GM21447 (cell line): Measurements from ENCODE around the gene CFAP20DC.
"Not testable (repeated sequence)": the region's sequence is repeated elsewhere in the genome, so short reads cannot be mapped to it uniquely, and the experiment has no call there.

ENCODE experiments used
- ATAC-seq: cut with Tn5 transposase; IDR thresholded peaks from one replicate; pipeline ENCODE4 v1.9.1; 2021; ENCODE audit not compliant: unreplicated experiment

Gene CFAP20DC

GRCh38 chr3:58824285-58824684 lies 225.5 kb downstream of the CFAP20DC start:
- ATAC-seq: no peak

GRCh38 chr3:58806551-58807244 lies 243.1 kb downstream of the CFAP20DC start:
- ATAC-seq: not testable (repeated sequence)

GRCh38 chr3:58804914-58805313 lies 244.9 kb downstream of the CFAP20DC start:
- ATAC-seq: no peak

DNA sequence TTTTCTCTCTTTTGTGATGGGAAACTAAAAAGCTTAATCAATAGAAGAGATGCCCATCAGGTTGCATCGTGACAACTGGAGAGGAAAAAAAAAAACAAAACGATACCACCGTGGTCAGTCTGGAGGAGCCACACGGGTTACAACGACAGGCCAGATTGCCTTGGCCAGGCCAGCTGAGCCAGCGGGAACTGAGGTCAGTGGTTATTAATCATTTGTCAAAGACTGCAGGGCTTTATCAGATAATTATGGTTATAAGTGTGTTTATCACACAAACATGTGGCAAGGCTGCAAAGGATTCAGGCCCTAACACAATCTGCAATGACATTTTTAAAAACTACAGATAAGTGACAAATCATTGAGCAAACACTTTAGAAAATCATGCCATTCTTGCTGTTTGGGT lies 248.3 kb downstream of the CFAP20DC start:
- no peak for ATAC-seq

DNA sequence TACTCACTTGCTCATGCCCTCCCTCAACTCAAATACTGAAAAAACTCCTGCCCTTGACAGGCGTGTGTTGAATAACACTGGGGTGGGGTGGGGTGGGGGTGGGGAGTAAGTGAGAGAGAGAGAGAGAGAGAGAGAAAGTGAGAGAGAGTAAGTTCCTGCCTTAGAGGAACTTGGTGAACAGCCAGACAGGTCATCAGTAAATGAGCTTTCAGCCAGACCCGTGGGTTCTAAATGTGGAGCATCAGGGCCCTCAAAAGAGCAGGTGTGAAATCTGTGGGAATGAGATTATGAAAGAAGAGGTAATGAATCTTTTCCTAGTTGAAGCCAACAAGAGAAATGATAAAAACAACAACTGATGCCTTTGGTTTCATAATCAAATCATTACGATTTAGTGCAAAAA lies 248.9 kb downstream of the CFAP20DC start:
- ATAC-seq: no peak

- ATAC-seq: no peak
Measured at GRCh38 chr3:58800032-58800431, 249.8 kb downstream of the CFAP20DC start.

- ATAC-seq: no peak
Measured at GRCh38 chr3:58799271-58799670, 250.6 kb downstream of the CFAP20DC start.

- no peak for ATAC-seq
Measured at GRCh38 chr3:58798312-58798711, 251.5 kb downstream of the CFAP20DC start.

GRCh38 chr3:58794750-58795149 lies 255.1 kb downstream of the CFAP20DC start:
- ATAC-seq: no peak

GRCh38 chr3:58793938-58794337 lies 255.9 kb downstream of the CFAP20DC start:
- no peak for ATAC-seq

GRCh38 chr3:58792921-58793451 lies 256.8 kb downstream of the CFAP20DC start:
- ATAC-seq: no peak

DNA sequence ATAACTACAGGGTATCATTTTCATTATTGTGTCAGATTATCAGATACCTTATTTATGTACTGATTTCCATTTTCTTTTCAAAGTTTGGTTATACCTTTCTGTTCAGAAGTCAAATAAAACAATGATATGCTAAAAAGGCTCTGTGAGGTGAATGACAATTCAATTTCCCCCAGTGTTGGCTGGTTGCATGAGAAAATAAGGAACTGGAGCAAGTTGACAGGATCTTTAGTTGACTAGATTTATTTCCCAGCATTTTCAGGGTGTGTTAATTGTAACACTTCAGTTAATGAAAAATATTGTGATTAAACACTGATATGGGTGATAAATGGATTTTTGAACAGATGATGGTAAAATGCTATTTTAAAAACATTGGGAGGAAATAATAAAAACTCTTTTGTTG lies 260.4 kb downstream of the CFAP20DC start:
- no peak for ATAC-seq

DNA sequence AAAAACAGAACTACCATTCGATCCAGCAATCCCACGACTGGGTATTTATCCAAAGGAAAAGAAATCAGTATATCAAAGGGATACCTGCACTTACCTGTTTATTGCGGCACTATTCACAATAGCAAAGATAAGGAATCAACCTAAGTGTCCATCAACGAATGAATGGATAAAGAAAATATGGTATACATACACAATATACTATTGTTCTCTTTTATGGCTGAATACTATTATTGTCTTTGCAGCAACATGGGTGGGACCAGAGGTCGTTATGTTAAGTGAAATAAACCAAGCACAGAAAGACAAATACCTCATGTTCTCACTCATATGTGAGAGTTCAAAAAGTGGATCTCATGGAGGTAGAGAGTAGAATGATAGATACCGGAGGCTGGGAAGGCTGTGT lies 264.9 kb downstream of the CFAP20DC start:
- ATAC-seq: no peak

- no peak for ATAC-seq
Measured at GRCh38 chr3:58784425-58784824, 265.4 kb downstream of the CFAP20DC start.

GRCh38 chr3:58783845-58784244 lies 266.0 kb downstream of the CFAP20DC start:
- no peak for ATAC-seq

DNA sequence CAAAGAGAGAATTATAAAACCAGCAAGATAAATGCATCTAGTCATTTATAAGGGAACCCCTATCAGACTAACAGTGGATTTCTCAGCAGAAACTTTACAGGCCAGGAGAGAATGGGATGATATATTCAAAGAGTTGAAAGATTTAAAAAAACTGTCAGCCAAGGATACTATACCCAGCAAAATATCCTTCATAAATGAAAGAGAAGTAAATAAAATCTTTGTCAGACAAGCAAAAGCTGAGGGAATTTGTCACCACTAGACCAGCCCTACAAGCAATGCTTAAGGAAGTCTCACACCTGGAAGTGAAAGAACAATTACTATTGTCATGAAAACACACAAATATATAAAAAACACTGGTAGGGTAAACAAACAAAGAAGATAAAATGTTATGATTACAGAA lies 269.9 kb downstream of the CFAP20DC start:
- ATAC-seq: no peak

DNA sequence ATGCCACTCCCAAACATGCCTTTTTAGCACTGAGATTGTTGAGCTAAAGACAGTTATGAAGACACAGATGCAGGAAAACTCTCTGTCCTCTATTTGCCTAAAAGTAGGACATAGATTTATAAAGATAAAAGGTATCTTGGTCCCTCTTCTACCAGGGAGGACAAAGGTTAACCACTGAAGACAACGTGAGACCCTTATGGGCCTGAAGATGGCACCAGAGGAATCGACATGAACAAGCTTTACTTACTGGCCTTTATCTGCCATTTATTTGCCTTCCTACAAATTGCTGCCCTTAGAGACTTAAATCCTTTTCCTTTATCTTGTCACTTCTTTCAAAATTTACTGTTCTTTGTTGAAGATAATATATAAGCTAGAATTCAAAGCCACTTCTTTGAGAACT lies 273.6 kb downstream of the CFAP20DC start:
- no peak for ATAC-seq

DNA sequence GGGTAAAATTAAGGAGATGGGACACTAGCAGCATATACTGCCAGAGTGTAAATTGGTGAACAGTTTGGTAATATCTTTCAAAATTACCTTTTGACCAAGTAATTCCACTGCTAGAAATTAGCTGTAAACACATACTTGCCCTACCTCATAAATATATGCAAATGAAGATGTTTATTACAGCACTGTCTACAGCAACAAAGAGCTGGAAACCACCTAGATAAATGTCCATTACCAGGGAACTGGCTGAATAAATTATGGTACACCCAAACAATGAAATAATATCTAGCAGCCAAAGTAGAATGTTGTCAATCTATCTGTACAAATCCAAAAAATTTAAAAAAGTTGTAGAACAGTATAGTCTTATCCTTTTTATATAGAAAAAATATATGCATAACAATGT lies 277.4 kb downstream of the CFAP20DC start:
- ATAC-seq: no peak

- no peak for ATAC-seq
Measured at GRCh38 chr3:58769065-58769464, 280.8 kb downstream of the CFAP20DC start.

DNA sequence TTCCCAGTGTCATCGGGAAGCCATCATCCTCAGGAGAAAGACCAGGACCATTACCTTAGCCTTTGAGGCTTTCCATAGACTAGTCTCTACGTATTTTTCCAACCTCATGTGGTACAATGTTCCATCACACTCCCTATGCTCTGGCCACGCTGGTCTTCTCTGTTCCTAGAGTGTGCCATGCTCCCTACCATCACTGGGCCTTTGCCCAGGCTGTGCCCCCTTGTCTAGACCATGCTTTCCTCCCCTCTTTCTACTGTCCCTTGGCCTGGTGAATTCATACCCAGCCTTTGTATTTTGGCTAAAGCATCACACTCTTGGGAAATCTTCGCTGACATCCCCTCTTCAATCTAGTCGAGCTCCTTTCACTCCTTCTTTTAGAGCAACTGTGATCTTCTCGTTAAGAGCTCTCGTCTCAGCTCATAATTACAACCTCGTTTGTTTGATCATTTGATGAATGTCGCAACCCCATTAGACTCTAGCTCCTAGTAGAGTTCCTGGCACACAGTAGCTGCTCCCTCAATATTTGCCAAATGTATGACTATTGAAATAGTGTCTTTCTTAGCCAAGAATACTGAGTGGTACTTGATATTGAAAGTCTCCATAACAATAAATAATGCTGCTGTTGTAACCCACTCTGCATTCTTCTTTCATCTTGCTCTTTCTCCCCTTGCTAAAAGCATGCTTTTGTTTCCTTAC lies 283.1 kb downstream of the CFAP20DC start:
- ATAC-seq: no peak

GRCh38 chr3:58755150-58755549 lies 294.7 kb downstream of the CFAP20DC start:
- no peak for ATAC-seq

DNA sequence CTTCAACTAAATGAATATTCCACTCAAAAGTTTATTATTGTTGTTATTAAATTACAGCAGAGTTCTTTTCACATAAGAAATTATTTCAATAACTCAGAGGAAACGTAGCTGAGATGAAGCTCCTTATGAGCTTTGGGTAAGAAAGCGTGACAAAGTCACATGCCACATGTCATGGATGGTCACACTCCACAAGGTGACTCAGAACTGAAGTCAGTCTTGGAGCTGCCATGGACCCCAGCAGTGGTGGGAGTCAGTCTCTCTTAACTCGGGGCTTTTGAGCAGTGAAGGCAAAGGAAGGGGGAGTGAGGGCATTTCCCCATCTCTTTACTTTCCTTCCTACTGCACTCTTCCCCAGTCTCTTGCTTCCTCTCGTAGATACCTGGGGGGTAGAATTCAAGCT lies 295.8 kb downstream of the CFAP20DC start:
- no peak for ATAC-seq
